Activated naive CD4-positive, alpha-beta T cell treated with anti-CD3 and anti-CD28 coated beads, Interleukin-2, amount 50 U/mL, for 24 hours (primary cell): ENCODE results near the gene CHRM4.

Experiments used
- H3K27ac Mint-ChIP-seq: one replicate; pipeline ENCODE4 v1.8.0; 2021; ENCODE audit warnings: mild to moderate bottlenecking, mixed read lengths
- H3K27me3 Mint-ChIP-seq: one replicate; pipeline ENCODE4 v1.8.0; 2021; ENCODE audit warnings: mixed read lengths
- H3K36me3 Mint-ChIP-seq: one replicate; pipeline ENCODE4 v1.8.0; 2021; ENCODE audit warnings: mixed read lengths
- H3K4me1 Mint-ChIP-seq: one replicate; pipeline ENCODE4 v1.8.0; 2021; ENCODE audit warnings: mixed read lengths
- H3K4me3 Mint-ChIP-seq: one replicate; pipeline ENCODE4 v1.8.0; 2021; ENCODE audit warnings: mild to moderate bottlenecking, mixed read lengths
- H3K9me3 Mint-ChIP-seq: one replicate; pipeline ENCODE4 v1.8.0; 2021; ENCODE audit warnings: mixed read lengths

Gene CHRM4

GRCh38 chr11:46413760-46414465 is 22.3 kb upstream of the CHRM4 start:
- no peaks in the 10 kb centered on the region for H3K27me3 Mint-ChIP-seq
- peaks cover 23% of the 10 kb centered on the region for H3K4me1 Mint-ChIP-seq
- no peaks in the 10 kb centered on the region for H3K9me3 Mint-ChIP-seq
- no peak overlapping the region for H3K27ac Mint-ChIP-seq
- peaks cover 12% of the 10 kb centered on the region for H3K36me3 Mint-ChIP-seq
- no peak overlapping the region for H3K4me3 Mint-ChIP-seq

GRCh38 chr11:46410021-46410420 is 18.4 kb upstream of the CHRM4 start:
- no peaks in the 10 kb centered on the region for H3K27me3 Mint-ChIP-seq
- peaks cover 15% of the 10 kb centered on the region for H3K36me3 Mint-ChIP-seq
- H3K9me3 Mint-ChIP-seq: no peaks in the 10 kb centered on the region
- no peak overlapping the region for H3K4me3 Mint-ChIP-seq
- peaks cover 12% of the 10 kb centered on the region for H3K4me1 Mint-ChIP-seq
- H3K27ac Mint-ChIP-seq: no peak overlapping the region

GRCh38 chr11:46408407-46408986 is 16.9 kb upstream of the CHRM4 start:
- no peak overlapping the region for H3K4me3 Mint-ChIP-seq
- H3K4me1 Mint-ChIP-seq: no peaks in the 10 kb centered on the region
- H3K27me3 Mint-ChIP-seq: no peaks in the 10 kb centered on the region
- no peak overlapping the region for H3K27ac Mint-ChIP-seq
- peaks cover 15% of the 10 kb centered on the region for H3K36me3 Mint-ChIP-seq
- H3K9me3 Mint-ChIP-seq: no peaks in the 10 kb centered on the region

GRCh38 chr11:46407635-46408034 is 16.1 kb upstream of the CHRM4 start:
- no peaks in the 10 kb centered on the region for H3K9me3 Mint-ChIP-seq
- H3K4me3 Mint-ChIP-seq: no peak overlapping the region
- H3K27me3 Mint-ChIP-seq: no peaks in the 10 kb centered on the region
- no peak overlapping the region for H3K27ac Mint-ChIP-seq
- H3K4me1 Mint-ChIP-seq: no peaks in the 10 kb centered on the region
- H3K36me3 Mint-ChIP-seq: peaks cover 17% of the 10 kb centered on the region

GRCh38 chr11:46404476-46405017 is 13.0 kb upstream of the CHRM4 start:
- Mint-ChIP-seq H3K27ac (no peak overlapping the region), H3K36me3 (peaks cover 17% of the 10 kb centered on the region), H3K4me3 (no peak overlapping the region), H3K27me3 (no peaks in the 10 kb centered on the region), H3K4me1 (no peaks in the 10 kb centered on the region), H3K9me3 (no peaks in the 10 kb centered on the region)

GRCh38 chr11:46402957-46403902 is 11.7 kb upstream of the CHRM4 start:
- no peaks in the 10 kb centered on the region for H3K9me3 Mint-ChIP-seq
- no peaks in the 10 kb centered on the region for H3K27me3 Mint-ChIP-seq
- peak overlapping the region; percentile 62 for H3K27ac Mint-ChIP-seq
- peaks cover 15% of the 10 kb centered on the region for H3K36me3 Mint-ChIP-seq
- H3K4me1 Mint-ChIP-seq: no peaks in the 10 kb centered on the region
- no peak overlapping the region for H3K4me3 Mint-ChIP-seq

GRCh38 chr11:46397526-46397925 is 6.0 kb upstream of the CHRM4 start:
- Mint-ChIP-seq H3K27ac (peak overlapping the region; percentile 70), H3K4me1 (peaks cover 7% of the 10 kb centered on the region), H3K27me3 (peaks cover 6% of the 10 kb centered on the region), H3K4me3 (no peak overlapping the region), H3K9me3 (no peaks in the 10 kb centered on the region), H3K36me3 (peaks cover 6% of the 10 kb centered on the region)

GRCh38 chr11:46393759-46394158 is 2.2 kb upstream of the CHRM4 start:
- Mint-ChIP-seq H3K27ac (no peak overlapping the region), H3K4me3 (no peak overlapping the region), H3K27me3 (peaks cover 14% of the 10 kb centered on the region), H3K4me1 (peaks cover 13% of the 10 kb centered on the region), H3K9me3 (no peaks in the 10 kb centered on the region), H3K36me3 (peaks cover 4% of the 10 kb centered on the region)

GRCh38 chr11:46393231-46393616 is 1.6 kb upstream of the CHRM4 start:
- peaks cover 18% of the 10 kb centered on the region for H3K4me1 Mint-ChIP-seq
- peaks cover 4% of the 10 kb centered on the region for H3K36me3 Mint-ChIP-seq
- H3K27me3 Mint-ChIP-seq: peaks cover 16% of the 10 kb centered on the region

GRCh38 chr11:46392421-46393230 is 1.1 kb upstream of the CHRM4 start:
- no peaks in the 10 kb centered on the region for H3K9me3 Mint-ChIP-seq
- H3K4me3 Mint-ChIP-seq: peak overlapping the region; percentile 68
- H3K27me3 Mint-ChIP-seq: peaks cover 20% of the 10 kb centered on the region
- peaks cover 3% of the 10 kb centered on the region for H3K36me3 Mint-ChIP-seq
- H3K27ac Mint-ChIP-seq: peak overlapping the region; percentile 70
- peaks cover 22% of the 10 kb centered on the region for H3K4me1 Mint-ChIP-seq

More at GRCh38 chr11:46393231-46393616, 1.6 kb upstream of the CHRM4 start:
- H3K4me3 Mint-ChIP-seq: peak overlapping the region; percentile 68
- H3K9me3 Mint-ChIP-seq: no peaks in the 10 kb centered on the region
- H3K27ac Mint-ChIP-seq: no peak overlapping the region

- no peak overlapping the region for H3K27ac Mint-ChIP-seq
- H3K27me3 Mint-ChIP-seq: peaks cover 31% of the 10 kb centered on the region
- peaks cover 1% of the 10 kb centered on the region for H3K36me3 Mint-ChIP-seq
- H3K4me1 Mint-ChIP-seq: peaks cover 30% of the 10 kb centered on the region
- no peaks in the 10 kb centered on the region for H3K9me3 Mint-ChIP-seq
- no peak overlapping the region for H3K4me3 Mint-ChIP-seq
These were observed 394 bp downstream of the CHRM4 start for GRCh38 chr11:46391186-46391577.

- Mint-ChIP-seq H3K4me3 (no peak overlapping the region), H3K9me3 (no peaks in the 10 kb centered on the region), H3K4me1 (peaks cover 30% of the 10 kb centered on the region), H3K27ac (no peak overlapping the region), H3K27me3 (peaks cover 36% of the 10 kb centered on the region), H3K36me3 (peaks cover 1% of the 10 kb centered on the region)
These were observed 1.0 kb downstream of the CHRM4 start for GRCh38 chr11:46390331-46391171.

- no peak overlapping the region for H3K27ac Mint-ChIP-seq
- peaks cover 1% of the 10 kb centered on the region for H3K36me3 Mint-ChIP-seq
- no peaks in the 10 kb centered on the region for H3K9me3 Mint-ChIP-seq
- H3K27me3 Mint-ChIP-seq: peaks cover 38% of the 10 kb centered on the region
- H3K4me1 Mint-ChIP-seq: peaks cover 30% of the 10 kb centered on the region
- H3K4me3 Mint-ChIP-seq: peak overlapping the region; percentile 30
These were observed 1.9 kb downstream of the CHRM4 start for GRCh38 chr11:46389450-46390330.
